Sigmoid colon (tissue), 4 donors: ENCODE results near the gene EMP1.

Experiments used
- EP300 ChIP-seq, 4 donors: sonication (generic); formaldehyde crosslinking; IDR thresholded peaks; one replicate each; pipeline ENCODE4 v1.6.1; 2017; ENCODE audit warnings: antibody characterized with exemption in 4 of 4
- POLR2AphosphoS5 ChIP-seq, 4 donors: sonication (generic); formaldehyde crosslinking; IDR thresholded peaks; one replicate each; pipeline ENCODE4 v1.6.1; 2017; ENCODE audit warnings: antibody characterized with exemption in 4 of 4
- TF ChIP-seq, protein P1 (sequence below), 4 experiments: fragments of 450-650 bp in 3 of 4; fragments of 200-600 bp in 1 of 4; IDR thresholded peaks; one replicate each; pipeline ENCODE4 v1.5.1; 2016 to 2019; ENCODE audit warnings: antibody characterized with exemption in 4 of 4, mild to moderate bottlenecking in 3 of 4, moderate library complexity in 2 of 4

DNA sequence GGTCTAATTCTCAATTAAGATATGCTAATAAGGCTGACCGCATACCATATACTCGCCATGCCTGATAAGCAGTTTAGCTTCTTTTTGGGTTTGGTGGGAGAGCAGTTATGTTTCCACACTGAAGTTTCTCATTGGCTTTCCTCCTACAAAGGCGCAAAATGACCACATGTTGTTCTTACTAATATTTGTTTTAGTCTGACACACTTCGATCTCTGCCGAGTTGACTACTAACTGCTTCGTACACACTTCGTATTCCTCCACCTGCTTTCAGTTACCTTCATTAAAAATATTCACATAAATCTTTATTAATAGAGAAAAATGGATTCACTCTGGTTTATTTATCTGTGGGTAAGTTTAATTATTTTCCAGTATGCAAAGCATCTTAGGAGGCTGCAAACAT lies 41.7 kb downstream of the EMP1 start:
- no peak for TF ChIP-seq POLR2AphosphoS5 (IDR thresholded peaks at IDR 0.05)
- TF ChIP-seq, protein P1, sequence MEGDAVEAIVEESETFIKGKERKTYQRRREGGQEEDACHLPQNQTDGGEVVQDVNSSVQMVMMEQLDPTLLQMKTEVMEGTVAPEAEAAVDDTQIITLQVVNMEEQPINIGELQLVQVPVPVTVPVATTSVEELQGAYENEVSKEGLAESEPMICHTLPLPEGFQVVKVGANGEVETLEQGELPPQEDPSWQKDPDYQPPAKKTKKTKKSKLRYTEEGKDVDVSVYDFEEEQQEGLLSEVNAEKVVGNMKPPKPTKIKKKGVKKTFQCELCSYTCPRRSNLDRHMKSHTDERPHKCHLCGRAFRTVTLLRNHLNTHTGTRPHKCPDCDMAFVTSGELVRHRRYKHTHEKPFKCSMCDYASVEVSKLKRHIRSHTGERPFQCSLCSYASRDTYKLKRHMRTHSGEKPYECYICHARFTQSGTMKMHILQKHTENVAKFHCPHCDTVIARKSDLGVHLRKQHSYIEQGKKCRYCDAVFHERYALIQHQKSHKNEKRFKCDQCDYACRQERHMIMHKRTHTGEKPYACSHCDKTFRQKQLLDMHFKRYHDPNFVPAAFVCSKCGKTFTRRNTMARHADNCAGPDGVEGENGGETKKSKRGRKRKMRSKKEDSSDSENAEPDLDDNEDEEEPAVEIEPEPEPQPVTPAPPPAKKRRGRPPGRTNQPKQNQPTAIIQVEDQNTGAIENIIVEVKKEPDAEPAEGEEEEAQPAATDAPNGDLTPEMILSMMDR (IDR thresholded peaks at IDR 0.05): no peak
- TF ChIP-seq EP300 (IDR thresholded peaks at IDR 0.05): no peak
